ENCODE measurements around the gene HLF.

- TF ChIP-seq, protein P1, sequence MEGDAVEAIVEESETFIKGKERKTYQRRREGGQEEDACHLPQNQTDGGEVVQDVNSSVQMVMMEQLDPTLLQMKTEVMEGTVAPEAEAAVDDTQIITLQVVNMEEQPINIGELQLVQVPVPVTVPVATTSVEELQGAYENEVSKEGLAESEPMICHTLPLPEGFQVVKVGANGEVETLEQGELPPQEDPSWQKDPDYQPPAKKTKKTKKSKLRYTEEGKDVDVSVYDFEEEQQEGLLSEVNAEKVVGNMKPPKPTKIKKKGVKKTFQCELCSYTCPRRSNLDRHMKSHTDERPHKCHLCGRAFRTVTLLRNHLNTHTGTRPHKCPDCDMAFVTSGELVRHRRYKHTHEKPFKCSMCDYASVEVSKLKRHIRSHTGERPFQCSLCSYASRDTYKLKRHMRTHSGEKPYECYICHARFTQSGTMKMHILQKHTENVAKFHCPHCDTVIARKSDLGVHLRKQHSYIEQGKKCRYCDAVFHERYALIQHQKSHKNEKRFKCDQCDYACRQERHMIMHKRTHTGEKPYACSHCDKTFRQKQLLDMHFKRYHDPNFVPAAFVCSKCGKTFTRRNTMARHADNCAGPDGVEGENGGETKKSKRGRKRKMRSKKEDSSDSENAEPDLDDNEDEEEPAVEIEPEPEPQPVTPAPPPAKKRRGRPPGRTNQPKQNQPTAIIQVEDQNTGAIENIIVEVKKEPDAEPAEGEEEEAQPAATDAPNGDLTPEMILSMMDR (IDR thresholded peaks at IDR 0.05): no peak
- TF ChIP-seq POLR2A (IDR thresholded peaks at IDR 0.05): no peak
- TF ChIP-seq POLR2AphosphoS5 (IDR thresholded peaks at IDR 0.05): no peak
Measured at GRCh38 chr17:55279788-55280187, 15.0 kb downstream of the HLF start.

Data from stomach (tissue), 4 donors.